Stimulated activated CD4-positive, alpha-beta T cell treated with anti-CD3 and anti-CD28 coated beads, Interleukin-2, amount 100 ng/mL, for 24 hours (primary cell): Measurements from ENCODE around the gene NRXN3.

Experiments used
- DNase-seq, 2 donors: peaks; one replicate each; pipeline ENCODE4 v3.0.0-alpha.2; 2020

Gene NRXN3

GRCh38 chr14:79328863-79329262 lies 1158.7 kb downstream of the NRXN3 start:
- no peak for DNase-seq

DNA sequence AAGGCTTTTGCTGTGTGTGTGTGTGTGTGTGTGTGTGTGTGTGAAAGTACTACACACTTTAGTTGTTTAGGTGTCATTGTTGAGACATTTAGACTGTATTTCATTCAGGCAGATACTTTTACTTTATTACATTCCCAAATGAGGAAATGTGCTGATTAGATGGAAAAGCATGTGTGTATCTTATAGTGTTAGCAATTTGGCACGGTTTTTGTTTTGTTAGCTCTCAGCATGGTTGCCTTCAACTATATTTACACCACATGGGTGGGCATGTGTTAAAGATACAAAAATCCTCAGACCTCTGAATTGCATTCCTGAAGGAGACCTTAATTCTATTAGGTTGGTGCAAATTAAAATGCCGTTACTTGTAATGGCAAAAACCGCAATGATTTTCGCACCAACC lies 1161.7 kb downstream of the NRXN3 start:
- no peak for DNase-seq

GRCh38 chr14:79332504-79333197 lies 1162.5 kb downstream of the NRXN3 start:
- no peak for DNase-seq

- DNase-seq, result no peak
These were observed 1163.0 kb downstream of the NRXN3 start for GRCh38 chr14:79333198-79333546.

- DNase-seq, result no peak
These were observed 1164.1 kb downstream of the NRXN3 start for GRCh38 chr14:79334272-79334671.

DNA sequence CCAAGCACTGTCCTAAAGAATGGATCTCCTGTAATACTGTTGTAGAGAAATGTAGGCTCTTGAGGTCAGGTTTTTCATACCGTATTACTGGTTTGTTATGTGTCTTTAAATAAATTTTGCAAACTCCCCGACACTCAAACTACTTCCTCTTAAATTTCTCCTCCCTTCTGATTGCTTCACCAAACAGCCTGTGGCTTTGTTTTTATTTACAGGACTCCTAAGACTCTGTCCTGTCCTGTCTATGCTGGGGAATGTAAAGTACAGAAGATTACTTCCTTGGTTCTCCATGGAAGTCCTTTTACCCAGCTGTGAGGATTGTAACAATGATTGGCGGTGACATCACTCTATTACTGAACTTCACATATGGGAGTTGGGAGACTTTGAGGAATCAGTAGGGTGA lies 1167.6 kb downstream of the NRXN3 start:
- DNase-seq, result no peak

GRCh38 chr14:79342942-79343341 lies 1172.8 kb downstream of the NRXN3 start:
- DNase-seq, result no peak

- DNase-seq, result no peak
These were observed 1180.8 kb downstream of the NRXN3 start for GRCh38 chr14:79351011-79351410.

DNA sequence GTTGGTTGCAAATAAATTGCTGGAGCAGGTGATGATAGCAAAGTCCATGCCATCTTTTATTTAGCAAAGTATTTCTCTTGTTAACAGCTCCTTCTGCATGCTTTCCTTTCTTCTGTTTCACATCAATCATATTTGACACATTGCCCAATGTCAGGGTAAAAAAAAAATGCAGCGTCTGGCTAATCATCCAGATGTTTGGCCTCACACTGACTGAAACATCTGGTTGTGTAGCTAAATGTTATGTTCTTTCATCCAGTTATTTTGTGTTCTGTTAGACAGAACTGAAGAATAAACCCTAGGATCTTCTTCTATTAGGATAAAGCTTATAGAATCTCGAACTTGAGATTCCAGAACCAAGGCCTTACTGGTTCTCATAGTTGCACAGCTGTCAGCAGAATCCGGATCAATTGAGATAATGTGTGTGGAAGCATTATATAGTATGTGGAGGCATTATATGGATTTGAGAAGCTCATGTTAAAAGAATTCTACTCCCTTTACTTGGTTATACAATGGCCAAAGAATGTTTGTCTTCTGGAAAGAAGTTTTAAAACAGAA lies 1182.0 kb downstream of the NRXN3 start:
- no peak for DNase-seq

DNA sequence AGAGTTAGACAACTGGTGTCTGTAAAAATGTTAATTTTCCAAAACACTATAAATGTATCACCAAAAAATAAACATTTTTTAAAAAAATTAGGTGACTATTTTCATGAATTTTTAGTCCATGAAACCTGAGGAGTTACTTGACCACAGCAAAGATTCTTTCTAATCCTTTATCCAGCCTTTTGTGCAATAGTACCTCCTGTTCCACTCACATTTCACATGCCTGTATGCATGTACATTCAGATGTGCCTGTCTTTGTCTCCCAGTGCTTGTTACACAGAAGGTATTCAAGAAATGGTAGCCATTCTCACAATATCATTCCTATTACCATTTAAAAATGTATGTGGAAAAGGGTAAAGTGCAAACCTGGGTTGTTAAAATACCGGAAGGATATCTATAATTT lies 1184.2 kb downstream of the NRXN3 start:
- DNase-seq, result no peak

DNA sequence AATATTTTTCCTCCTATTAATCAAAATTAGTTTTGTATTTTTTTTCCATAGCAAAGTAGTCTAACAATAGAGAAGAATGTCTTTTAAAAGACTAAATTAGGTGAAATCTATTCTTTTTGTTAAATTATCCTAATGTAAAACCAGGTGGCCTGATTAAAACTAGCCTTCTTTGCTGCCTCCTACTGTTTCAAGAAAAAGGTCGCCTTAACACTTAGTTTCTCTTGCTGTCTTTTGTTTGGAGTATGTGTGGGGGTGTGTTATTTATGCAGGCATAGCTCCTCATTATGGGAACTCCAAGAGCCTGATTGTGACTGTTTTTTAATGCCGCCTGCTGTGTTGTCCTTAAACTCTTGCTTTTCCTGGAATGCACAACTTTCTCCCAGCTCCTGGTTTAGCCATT lies 1185.9 kb downstream of the NRXN3 start:
- DNase-seq, result no peak

GRCh38 chr14:79357307-79357706 lies 1187.1 kb downstream of the NRXN3 start:
- DNase-seq, result no peak

DNA sequence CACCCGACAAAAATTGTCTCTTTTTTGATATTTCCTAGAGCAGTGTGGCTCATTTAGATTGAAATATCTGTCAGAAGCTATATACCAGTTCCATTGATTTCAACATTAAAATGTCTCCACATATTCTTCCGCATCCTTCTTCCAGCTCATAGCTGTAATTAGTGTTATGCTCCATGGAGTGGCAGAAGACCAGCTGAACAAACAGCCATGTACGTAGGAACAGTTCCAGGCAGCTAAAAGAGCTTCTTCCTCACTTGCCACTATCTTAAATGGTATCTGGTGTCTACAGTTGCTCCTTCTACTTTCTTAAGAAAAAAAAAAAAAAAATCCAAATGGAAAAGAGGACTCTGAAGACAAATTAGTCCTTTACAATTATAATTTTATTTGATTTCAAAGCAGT lies 1193.1 kb downstream of the NRXN3 start:
- DNase-seq, result no peak

GRCh38 chr14:79369359-79370332 lies 1199.5 kb downstream of the NRXN3 start:
- DNase-seq, result no peak

- no peak for DNase-seq
These were observed 1200.8 kb downstream of the NRXN3 start for GRCh38 chr14:79370969-79371368.

- DNase-seq, result no peak
These were observed 1203.3 kb downstream of the NRXN3 start for GRCh38 chr14:79373451-79373850.

DNA sequence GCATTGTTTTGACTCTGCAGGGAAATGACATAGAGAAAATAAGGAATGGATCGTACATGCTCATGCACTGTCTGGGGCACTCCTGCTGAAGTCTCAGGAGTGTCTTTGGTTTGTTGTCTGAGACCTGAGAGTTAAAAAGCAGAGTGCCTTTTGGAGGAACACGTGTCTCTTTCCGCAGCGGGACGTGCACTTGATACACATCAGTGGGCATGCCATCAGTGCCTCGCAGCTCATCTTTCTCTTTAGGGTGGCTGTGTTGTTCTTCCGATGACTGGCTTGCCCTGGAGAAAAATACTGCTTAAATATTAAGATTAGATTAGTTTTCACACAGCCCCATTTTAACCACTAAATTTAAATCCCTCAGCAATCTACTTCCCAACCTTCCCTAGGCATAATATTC lies 1205.2 kb downstream of the NRXN3 start:
- DNase-seq, result no peak

- DNase-seq, result no peak
These were observed 1206.4 kb downstream of the NRXN3 start for GRCh38 chr14:79376557-79376956.

DNA sequence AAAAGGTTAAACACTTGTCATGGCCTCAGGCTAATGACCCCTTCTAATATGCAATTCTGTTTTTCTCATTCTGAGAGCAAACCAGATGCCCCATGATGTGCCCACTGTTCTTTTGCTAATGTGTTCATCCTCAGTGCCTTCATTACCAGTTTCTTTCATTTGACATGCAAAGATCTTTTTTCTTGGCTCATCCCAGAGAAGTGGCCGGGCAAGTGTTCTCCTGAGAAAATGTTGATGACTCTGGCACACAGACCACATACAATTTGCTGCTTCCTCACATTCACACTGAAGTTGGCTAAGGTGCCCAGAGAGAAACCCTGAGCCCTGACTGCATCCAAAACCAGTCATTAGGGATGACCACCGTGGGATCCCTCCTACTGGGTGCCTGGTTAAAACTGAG lies 1207.8 kb downstream of the NRXN3 start:
- no peak for DNase-seq

DNA sequence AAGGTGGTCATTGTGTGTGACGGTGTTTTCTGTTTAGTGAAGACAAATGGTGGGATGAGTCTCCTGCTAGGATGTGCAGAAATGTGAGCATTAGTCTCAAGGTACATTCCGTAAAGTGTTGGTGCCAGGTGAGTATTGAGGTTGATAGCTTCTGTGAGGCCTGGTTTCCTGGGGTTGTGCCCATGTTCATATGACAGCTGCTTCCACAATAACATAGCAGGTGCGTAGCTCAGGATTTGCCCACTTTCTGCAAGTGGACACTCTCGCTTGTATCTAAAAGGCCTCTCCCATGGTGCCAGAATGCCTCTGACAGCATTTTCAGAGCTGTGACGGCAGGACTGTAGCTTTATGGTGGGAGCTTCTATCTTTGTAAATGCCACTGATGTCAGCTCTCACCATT lies 1209.1 kb downstream of the NRXN3 start:
- DNase-seq, result no peak

DNA sequence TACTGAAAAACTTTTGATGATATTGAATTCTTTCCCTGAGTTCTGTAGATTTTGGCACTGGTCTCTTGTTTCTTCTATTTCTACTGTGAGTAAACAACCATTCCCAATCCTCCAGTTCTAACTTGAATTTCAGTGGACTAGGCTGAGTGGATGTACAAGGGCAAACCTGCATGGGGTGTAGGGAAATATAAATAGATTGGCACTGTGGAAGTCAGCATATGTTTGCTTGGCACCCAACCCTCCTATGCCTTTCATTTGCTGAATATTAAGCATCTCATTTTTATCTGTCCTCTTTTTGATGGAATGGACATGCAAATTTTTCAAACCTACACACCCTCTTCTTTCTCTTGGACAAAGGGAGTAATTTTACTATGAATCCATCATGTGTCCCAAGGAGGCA lies 1212.9 kb downstream of the NRXN3 start:
- no peak for DNase-seq

GRCh38 chr14:79383475-79383874 lies 1213.3 kb downstream of the NRXN3 start:
- no peak for DNase-seq

- no peak for DNase-seq
These were observed 1224.9 kb downstream of the NRXN3 start for GRCh38 chr14:79395061-79395460.

GRCh38 chr14:79404874-79405511 lies 1234.8 kb downstream of the NRXN3 start:
- no peak for DNase-seq
